DND-41 (cell line): ENCODE results near the gene CUTC.
"Not testable (repeated sequence)": the region's sequence is repeated elsewhere in the genome, so short reads cannot be mapped to it uniquely, and the experiment has no call there.

Experiments used
- CTCF ChIP-seq: IDR thresholded peaks from 2 replicates; pipeline ENCODE4 v1.5.1; 2012; ENCODE audit warnings: borderline replicate concordance, low read length, moderate library complexity, mild to moderate bottlenecking; ENCODE audit not compliant: poor library complexity, severe bottlenecking; ENCODE audit errors: extremely low read depth
- EZH2 ChIP-seq: IDR thresholded peaks from 3 replicates; pipeline ENCODE4 v1.6.1; 2012; ENCODE audit warnings: borderline replicate concordance, low read depth, mild to moderate bottlenecking, moderate library complexity, low read length, inconsistent platforms; ENCODE audit not compliant: severe bottlenecking

- TF ChIP-seq CTCF, EZH2: not testable (repeated sequence)
These were observed 14.1 kb downstream of the CUTC start for GRCh38 chr10:99746166-99746565.
